Measurements from ENCODE around the gene ABCA9.
"Not testable (repeated sequence)": the region's sequence is repeated elsewhere in the genome, so short reads cannot be mapped to it uniquely, and the experiment has no call there.

Gene ABCA9

DNA sequence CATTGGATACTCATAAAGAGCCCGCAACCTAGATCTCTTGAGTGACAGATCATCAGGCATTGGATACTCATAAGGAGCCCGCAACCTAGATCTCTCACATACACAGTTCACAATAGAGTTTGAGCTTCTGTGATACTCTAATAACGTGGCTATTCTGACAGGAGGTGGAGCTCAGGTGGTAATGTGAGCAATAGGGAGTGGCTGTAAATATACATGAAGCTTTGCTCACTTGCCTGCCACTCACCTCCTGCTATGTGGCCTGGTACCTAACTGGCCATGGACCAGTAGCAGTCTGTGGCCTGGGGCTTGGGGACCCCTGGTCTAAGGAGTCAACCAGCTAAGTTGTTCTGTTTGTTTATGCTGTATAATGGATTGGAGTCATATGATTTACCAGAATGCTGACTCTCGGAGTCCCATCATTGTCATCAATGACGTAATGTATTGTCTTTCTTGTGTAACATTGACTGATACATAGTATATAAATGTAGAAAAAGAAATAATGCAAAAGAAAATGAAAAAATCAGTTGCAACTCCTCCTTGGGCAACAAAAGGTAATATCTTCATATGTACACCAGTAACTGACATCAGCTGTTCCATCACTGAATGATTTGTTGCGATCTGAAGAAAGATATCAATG is 17.5 kb downstream of the ABCA9 start:
- DNase-seq (ENCODE audit: low read depth in 2 of 2) = no peak

DNA sequence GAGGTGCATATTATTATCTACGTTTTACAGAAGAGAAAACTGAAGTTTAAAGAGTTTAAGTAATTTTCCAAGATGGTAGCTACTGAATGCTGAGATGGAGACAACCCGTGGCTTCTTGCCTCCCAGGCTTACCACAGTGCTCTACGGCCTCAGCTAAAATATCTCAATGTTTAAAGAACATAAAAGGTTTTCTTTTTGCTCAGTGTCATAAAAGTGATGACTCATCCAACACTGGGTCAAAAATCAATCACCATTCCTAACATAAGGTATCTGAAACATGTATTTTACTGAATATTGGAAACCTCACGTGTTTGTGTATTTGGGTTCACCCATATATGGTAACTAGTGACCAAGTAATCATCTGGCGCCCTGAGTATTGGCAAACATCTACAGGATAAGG is 18.4 kb downstream of the ABCA9 start:
- no peak for DNase-seq (ENCODE audit: low read depth in 2 of 2)

DNA sequence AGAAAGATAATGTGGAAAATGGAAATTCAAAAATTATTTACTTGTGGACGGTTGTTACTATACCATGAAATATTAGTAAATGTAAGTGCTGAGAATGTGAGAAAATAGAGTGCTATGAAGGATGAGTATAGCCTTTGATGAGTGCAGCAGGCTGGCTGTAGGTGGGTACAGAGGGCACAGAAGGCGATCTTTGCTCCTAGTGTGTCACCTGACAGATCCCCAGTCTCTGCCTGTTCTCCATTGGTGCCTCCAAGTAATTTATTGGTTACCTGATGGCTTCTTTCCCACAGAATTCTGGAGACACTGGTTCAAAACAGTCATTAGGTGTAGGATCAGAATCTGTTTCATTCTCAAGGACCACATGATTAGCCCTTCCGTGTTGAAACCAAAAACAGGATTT is 28.9 kb downstream of the ABCA9 start:
- DNase-seq (ENCODE audit: low read depth in 2 of 2) = no peak

DNA sequence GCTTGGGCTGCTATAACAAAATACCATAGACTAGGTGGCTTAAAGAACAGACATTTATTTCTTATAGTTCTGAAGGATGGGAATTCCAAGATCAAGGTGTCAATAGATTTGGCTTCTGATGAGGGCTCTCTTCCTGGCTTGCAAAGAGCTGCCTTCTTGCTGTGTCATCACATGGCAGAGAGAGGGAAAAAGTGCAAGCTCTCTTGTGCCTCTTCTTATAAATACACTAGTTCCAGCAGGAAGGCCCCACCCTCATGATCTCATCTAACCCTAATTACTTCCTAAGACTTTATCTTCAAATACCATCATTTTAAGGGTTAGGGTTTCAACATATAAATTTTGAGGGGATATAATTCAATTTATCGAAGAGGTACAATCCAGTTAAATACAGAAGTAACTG is 30.6 kb downstream of the ABCA9 start:
- DNase-seq (ENCODE audit: low read depth in 2 of 2) = no peak

DNA sequence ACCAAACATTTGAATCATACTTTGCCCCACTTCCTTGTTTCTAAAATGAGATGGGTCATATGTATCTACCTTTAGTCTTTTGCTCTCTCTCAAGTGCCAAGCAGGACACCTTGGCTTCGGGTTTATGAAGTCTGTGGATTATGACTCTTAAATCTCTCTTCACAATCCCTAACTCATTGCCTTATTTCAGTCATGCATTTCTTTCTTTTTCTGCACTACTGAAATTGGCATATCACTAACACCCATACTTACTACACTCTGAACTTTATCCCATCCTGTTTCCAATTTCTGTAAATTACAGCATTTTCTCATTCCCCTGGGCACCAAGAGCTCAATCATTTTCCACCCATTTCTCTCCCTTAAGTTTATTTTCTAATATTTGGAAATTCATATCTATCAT is 42.0 kb downstream of the ABCA9 start:
- DNase-seq (ENCODE audit: low read depth in 2 of 2) = no peak

DNA sequence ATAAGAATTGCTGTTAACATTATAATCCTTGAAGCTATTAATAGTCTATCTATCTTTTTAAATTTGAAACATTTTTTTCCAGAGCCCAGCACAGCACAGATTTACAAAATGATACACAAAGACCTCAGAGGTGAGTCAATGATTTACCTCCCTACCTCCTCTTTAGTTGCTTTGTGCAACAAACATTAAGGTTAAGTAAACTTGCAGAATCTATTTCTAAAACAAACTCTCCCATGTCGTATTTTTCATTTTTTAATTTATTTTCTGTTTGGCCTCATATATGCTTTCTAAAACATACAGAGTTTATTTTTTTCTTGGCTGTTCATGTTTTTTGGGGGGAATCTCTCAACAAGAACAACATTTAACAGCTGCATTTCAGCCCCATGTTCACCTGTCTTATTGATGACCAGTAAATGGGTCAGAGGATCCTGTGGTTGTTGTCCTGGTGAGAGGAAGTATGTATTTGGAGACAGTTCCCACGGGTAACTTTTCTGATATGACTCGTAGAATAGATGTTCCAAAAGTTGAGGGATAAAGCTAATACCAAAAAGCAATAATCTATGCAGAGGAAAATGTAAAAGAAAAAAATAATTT is 42.6 kb downstream of the ABCA9 start:
- DNase-seq (ENCODE audit: low read depth in 2 of 2) = no peak

DNA sequence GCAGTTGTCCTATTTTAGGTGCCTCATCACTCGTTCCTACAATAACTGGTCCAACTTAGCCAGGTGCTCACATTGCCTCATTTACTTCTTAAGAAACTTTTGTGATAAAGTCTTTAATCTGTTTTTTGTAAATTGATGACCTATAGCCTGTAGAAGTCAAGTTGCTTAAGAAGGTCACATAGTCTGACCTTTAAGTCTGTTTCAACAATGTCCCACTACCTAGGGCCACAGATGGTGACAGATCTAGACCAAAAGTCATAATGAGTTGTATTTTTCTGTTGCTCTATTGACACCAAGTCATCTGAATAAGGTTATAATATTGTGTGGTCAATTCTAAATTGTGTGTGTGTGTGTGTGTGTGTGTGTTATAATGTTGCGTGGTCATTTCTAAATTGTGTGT is 45.1 kb downstream of the ABCA9 start:
- no peak for DNase-seq (ENCODE audit: low read depth in 2 of 2)

DNA sequence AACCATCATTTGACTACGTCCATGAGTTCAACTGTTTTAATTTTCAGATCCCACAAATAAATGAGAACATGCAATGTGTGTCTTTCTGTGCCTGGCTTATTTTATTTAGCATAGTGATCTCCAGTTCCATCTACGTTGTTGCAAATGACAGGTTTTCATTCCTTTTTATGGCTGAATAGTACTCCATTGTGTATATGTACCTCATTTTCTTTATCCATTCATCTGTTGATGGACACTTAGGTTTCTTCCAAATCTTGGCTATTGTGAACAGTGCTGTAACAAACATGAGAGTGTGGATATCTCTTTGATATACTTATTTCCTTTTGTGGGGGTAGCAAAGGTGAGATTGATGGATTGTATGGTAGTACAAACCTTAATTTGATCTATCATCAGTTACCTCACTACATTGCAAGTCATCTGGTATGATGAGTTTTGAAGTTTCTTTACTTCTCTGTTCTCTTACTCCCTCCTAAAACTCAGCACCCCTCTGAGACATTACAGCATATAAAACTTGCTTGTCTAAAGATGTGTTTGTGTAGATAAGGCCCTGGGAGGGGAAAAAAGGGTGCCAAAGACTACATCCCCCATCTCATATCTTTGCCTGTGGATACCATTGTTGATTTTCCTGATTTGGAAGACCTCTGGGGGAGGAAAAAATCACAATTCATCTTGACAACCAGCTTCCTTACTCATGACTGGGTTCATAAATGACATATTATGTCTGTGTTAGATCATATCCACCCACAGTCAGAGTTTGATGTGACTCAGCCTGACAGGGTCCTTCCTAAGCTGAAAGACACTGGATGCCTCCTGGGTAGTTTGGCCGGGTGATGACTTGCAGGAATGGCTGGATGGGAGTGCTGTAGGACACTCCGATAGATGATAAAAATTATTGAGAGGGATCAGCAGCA is 47.6 kb downstream of the ABCA9 start:
- no peak for DNase-seq (ENCODE audit: low read depth in 2 of 2)

DNA sequence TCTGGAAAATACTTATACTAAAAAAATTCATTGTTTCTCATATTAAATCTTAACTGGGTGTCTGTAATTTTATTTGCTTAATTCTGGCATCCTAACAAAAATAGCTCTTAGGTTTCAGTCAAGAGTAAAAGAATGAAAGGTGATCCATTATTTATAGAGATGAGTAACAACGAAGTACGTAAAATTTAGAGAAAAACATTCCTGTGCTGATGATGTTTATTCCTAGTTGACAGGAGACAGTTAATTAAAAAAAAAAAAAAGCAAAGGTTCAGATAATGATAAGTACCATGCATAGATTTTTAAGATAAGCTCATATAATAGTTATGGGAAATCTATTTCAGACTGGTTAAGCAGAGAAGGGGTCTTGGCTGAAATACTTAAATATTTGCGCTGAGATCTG is 50.8 kb downstream of the ABCA9 start:
- no peak for DNase-seq (ENCODE audit: low read depth in 2 of 2)

DNA sequence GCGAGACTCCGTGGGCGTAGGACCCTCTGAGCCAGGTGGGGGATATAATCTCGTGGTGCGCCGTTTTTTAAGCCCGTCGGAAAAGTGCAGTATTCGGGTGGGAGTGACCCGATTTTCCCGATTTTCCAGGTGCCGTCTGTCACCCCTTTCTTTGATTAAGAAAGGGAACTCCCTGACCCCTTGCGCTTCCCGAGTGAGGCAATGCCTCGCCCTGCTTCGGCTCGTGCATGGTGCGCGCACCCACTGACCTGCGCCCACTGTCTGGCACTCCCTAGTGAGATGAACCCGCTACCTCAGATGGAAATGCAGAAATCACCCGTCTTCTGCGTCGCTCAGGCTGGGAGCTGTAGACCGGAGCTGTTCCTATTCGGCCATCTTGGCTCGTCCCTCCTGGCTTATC is 56.0 kb downstream of the ABCA9 start:
- not testable (repeated sequence) for DNase-seq (ENCODE audit: low read depth in 2 of 2)

DNA sequence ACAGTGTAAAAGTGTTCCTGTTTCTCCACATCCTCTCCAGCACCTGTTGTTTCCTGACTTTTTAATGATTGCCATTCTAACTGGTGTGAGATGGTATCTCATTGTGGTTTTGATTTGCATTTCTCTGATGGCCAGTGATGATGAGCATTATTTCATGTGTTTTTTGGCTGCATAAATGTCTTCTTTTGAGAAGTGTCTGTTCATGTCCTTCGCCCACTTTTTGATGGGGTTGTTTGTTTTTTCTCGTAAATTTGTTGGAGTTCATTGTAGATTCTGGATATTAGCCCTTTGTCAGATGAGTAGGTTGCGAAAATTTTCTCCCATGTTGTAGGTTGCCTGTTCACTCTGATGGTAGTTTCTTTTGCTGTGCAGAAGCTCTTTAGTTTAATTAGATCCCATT is 61.0 kb downstream of the ABCA9 start:
- not testable (repeated sequence) for DNase-seq (ENCODE audit: low read depth in 2 of 2)

DNA sequence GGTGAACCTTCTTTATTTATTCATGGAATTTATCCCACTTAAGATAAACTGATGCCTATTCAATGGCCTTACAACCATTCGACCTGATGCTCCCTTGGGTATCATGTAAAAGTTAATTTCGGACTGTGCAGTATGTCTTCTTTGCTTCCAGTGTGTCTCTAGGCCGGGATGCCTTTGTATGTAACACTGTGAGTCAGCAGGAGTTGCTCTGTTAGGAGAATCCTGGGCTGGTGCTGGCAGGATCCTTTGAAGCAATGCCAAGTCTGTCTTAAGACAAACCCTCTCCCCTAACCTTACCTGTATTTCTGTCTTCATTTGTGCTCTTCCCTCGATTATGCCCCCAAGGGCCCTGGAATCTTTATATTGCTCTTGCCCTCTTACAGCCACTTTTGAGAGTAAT is 67.6 kb downstream of the ABCA9 start:
- DNase-seq (ENCODE audit: low read depth in 2 of 2) = no peak

DNA sequence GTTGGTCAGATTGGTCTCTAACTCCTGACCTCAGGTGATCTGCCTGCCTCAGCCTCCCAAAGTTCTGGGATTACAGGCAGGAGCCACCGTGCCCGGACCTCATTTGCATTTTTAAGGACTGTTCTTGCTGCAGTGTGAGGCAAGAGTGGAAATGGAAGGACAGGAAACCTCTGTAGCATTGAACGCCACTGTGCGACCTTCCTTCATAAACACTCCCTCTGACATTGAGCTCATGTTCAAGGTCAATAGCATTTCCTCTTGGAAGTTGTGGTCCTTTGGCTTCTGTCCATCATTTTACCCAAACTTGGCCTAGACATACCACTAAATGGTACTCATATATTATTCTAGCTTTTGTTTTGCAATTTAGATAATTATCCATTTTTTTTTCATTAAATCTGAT is 72.8 kb downstream of the ABCA9 start:
- DNase-seq (ENCODE audit: low read depth in 2 of 2) = no peak

DNA sequence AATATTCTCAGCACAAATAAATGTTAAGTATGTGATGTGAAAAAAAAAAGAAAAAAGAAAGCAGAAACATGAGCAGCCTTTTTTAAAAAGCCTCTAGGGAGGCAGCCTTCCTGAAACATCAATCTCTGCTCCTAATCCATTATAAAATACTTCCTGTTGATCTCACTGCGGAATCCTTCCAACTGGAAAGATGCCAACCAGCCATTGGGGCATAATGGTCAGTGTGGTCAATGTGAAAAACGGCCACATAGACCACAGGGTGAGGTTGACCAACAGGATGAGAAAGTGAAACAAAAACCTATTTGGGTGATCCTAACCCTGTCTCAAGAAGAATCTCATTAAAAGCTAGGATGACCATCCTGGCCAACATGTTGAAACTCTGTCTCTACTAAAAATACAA is 79.4 kb downstream of the ABCA9 start:
- no peak for DNase-seq (ENCODE audit: low read depth in 2 of 2)

DNA sequence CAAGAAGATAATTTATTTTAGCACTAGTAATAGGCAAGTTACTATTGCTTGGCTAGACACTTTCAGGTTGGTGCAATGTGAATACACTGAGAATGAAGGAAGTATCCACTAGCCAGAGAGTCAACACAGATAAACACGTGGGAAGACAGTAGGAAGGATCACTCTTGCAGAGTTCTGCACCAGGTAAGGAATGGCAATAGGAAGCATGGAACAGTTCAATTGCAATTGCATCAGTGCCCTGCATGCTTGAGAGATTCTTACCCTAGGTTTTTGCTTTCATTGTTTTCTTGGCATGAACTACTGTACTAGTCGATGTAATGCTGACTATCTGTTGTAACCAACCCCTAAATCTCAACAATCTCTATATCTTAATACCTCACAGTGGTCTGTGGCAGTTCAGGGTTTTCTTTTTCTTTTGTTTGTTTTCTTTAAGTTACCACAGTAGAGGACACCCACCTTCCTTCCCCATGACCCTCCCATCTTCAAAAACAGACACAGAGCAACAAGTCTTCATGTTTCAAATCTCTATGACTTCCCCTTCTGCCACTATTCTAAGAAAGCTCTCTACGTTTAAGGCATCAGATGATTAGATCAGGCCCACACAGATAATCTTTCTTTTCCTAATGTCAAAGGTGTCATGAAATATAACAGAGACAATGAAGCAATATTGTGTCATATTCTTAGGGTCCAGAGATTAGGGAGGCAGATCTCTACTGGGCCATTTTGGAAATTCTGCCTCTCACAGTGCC is 87.5 kb downstream of the ABCA9 start:
- DNase-seq (ENCODE audit: low read depth in 2 of 2) = no peak

DNA sequence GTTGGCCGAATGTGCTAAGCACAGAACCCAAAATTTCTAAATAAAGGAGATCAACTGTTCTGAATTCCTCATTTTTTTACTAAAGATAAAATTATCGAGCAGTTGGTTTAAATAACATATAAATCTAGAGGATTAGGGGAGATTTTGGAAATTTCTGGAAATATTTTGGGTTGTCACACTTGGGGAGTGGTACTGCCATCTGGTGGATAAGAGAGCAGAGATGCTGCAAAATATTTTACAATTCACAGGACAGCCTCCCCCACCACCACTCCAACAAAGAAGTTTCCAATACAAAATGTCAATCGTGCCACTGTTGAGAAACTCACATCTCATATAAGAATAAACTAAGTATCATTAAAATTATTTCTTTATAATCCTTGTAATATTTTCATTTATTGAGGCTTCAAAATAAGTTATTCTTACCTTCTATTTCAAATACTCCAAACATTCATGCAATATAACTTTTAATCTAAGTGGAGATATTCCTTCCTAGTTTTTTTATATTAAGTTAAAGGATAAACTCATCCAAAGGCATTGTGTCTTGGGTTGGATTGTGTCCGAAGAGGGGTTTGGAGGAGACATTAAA is 88.5 kb downstream of the ABCA9 start:
- DNase-seq (ENCODE audit: low read depth in 2 of 2) = no peak

DNA sequence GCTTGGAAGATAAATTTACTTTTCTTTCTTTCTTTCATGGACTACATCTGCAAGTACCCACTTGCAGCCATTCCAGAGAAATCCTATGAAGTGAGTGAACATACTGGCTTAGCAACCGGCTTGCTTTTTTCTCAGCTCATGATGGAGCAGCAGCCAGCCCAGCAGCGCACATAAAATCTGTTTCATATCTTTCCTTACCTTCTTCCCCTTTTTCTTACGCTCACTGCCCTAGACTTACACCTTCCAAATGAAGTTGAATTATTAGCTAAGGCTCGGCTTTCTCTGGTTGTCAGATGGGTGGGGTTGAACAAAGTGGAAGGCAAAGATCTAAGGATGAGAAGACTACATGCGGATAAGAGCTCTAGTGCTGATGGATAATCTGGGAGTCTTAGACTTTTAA is 91.6 kb downstream of the ABCA9 start:
- no peak for DNase-seq (ENCODE audit: low read depth in 2 of 2)

DNA sequence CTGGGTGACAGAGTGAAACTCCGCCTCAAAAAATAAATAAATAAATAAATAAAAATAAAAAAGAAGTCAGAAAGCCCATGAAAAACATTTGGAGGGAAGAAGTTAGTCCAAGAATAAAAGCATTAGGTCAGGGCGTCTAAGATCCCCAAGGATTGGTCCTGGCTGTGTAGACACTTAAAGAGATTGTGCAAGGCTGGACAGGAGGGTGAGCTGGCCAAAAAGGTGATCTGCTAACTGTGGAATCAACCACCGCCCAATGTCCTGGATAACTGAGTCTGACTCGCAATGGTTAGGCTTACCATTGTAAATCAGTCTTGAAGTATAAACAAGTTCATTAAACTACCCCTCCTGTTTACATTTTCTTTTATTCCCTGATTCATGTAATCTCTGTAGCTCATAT is 96.8 kb downstream of the ABCA9 start:
- DNase-seq (ENCODE audit: low read depth in 2 of 2) = no peak

DNA sequence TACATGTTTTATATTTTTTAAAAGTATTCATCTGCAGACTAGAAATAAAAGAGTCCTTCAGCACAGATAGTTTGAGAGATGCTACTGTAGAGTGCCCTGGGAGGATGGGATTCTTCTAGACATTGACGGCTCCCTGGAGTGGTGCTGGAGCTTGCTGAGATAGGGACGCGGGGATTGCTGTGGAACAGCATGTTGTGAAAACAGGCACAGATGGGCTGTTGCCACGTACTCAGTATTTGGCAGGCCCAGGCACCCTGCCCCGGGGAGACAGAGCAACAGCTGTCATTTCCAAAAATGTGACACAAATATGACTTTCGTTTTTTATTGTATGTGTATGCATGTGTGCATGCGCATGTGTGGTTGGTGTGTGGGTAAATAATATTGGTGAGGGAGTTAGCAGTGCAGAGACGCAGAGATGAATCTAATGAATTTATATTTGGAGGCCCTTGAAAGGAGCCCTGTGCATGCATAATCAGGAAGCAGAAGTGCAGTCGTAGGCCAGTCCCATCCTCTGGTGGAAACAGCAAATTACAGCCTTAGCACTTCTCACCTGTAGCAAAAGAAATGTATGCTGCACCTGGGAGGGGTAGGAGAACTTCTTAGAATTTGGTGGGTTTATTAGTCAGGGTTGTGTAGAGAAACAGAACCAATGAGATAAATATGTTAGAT is 99.4 kb downstream of the ABCA9 start:
- no peak for DNase-seq (ENCODE audit: low read depth in 2 of 2)

DNA sequence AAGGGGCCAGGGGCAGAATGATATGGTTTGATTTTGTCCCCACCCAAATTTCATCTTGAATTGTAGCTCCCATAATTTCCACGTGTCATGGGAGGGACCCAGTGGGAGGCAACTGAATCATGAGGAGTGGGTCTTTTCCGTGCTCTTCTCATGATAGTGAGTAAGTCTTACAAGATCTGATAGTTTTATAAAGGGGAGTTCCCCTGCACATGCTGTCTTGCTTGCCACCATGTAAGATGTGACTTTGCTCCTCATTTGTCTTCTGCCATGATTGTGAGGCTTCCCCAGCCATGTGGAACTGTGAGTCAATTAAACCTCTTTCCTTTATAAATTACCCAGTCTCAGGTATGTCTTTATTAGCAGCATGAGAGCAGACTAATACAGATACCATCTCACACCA is 101.6 kb downstream of the ABCA9 start:
- DNase-seq (ENCODE audit: low read depth in 2 of 2) = not testable (repeated sequence)

DNA sequence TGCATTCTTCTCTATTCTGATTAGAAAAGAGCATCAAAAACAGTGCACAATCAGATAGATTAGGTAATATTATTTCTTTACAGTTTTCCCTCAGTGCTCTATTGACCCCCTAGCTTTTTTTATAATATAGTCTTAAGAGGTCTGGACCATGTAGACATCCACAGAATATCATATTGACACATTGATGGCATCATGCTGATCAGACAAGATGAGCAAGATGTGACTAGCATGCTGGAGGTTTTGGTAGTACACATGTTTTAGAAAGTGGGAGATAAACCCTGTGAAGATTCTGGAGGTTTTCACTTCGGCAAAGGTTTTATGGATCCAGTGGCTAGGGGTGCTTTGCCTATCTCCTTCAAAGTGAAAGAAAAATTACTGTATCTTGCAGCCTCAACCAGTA is 102.8 kb downstream of the ABCA9 start:
- DNase-seq (ENCODE audit: low read depth in 2 of 2) = no peak
